ENCODE measurements around the gene FBN2.

The FBN2 gene

DNA sequence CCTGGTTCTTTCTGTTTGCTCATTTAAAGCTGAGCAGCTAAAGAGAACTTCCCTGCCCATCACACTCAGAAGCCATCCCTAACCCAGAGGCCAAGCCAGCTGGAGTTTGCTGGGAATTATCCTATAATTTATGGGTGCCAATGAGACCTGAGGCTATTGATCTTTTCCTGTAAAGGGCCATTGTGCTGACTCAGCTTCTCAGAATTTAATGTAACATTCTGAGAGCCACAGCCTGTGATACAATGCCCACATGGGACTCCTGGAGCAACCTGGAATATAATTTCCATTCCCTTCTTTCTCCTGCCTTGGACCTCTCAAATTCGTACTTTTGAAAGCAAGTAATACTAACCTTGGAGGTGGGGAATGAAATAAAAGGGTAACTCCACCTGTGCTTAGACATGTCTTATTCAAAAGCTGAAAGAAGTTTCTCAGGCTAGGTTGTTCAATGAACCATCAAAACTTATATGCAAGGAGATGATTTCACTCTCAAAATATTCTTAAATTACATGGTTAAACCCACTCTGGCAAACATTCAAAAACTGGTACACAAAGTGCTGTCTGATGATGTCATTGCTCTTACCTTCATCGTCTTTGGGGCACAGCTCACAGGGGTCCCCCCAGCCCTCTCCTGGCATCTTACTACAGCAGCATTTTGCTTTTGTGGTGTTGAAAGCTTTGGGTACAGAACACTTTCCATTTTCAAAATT is 247.7 kb downstream of the FBN2 start:
- FAIRE-seq = no peak

DNA sequence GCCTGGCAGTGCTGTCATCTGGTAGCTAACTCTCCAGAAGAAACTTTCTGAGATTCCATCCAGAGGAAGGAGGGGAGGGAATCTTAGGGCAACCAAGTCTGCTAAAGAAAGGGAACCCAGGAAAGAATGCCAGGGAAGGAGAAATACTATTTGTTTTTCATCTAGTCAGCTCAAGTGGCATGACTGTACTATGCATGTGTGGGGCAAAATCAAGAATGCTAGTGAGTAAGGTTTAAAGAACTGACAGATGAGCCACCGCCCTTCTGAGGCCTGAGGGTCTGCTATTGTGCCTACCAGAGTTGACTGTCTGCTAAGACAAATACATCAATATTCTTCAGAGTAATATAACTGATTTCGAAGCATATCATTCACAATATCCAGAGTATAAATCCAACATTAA is 250.3 kb downstream of the FBN2 start:
- no peak for FAIRE-seq

DNA sequence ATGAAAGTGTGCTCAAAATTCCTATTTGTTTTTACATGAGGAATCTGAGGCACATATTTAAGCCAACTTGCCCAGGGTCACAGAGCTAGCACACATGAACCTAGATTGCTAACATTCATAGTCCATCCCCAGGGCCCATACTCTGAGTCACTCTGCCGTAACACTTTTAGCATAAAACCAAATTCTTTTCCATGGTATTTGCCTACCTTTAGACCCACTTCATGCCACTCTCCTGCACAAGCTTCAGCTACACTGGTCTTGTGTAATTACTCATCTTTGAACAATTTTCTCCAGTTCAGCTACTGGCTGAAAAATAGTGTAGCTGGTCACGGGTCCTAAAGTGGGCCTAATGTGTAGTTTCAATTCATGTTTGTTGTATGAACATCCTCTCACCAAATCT is 253.8 kb downstream of the FBN2 start:
- no peak for FAIRE-seq

DNA sequence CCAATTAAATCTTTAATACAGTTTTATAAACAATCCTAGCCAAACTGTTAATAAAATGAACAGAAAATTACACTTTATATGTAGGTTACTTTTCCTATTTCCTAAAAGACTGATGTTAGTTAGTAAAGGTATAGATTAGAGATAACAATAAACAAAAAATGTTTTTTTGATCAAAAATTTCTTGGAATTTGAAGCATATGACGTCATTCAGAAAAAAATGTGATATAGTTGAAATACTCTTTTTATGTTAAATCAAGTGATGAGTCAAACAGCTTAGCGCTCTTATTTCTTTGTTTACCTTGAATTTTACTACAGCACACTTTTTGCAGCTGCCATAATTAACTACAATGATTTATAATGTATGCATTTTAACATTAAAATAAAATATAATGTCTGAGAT is 258.7 kb downstream of the FBN2 start:
- no peak for FAIRE-seq

DNA sequence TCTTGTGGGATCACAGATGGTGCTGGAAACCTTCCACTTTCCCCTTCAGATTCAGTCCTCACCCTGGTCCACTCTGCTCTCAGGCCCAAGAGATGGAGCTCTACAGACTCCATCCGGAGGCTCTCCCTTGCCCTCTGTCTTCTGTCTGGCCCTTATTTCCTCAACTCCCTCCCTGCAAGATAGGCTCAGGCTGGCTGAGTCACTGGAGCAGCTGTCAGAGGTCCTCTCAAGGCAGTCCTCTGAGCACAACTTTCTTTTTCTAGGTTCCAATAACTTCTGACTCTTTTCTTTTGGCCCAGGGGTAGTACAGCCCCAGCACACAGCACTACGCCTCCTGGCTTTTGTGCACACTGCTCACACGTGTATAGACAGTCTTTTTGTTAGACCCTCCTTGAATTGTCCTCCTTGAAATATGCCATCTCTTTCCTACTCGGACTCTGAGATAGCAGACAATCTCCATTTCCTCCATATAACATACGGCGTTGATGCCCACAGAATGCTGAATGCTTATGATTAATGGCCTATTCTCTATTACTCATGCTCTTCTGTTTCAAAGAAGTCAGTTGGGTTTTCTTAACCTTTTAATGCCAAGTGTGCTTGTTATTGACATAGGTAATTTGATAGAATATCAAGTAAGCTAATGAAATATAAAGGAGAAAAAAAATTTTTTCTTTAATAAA is 261.4 kb downstream of the FBN2 start:
- FAIRE-seq = no peak

DNA sequence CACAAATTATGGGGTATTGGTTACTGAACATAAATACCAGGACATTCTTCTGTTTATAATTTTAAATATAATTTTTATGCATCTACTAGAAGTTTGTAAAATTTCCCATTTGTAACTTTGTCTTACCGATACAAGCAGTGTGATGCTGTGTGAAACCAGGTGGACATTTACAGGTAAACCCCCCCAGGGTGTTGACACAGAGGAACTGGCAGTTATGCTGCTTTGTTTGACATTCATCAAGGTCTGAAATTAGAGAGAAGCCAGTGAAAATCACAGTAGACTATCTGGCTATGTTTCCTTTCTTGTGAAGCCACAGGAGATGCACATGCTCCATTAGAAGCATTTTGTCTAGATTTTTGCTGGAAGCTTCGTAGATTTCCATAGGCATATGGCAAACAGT is 263.6 kb downstream of the FBN2 start:
- FAIRE-seq = no peak

DNA sequence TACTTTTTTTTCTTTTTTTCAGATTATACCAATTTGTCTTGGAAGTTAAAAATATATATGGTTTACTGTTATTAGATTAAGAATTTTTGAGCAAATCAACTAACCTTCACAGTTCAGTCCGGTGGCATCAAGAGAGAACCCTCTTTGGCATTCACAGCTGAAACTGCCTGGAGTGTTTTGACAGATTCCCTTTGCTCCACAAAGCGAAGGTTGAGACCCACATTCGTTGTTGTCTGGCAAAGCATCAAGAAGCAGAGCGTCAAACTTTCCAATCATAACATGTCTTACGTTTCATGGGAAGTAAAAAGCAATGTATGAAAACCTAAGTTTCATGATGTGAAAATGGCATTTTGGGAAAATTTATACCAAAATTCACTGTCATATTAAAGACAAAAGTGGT is 264.3 kb downstream of the FBN2 start:
- no peak for FAIRE-seq

DNA sequence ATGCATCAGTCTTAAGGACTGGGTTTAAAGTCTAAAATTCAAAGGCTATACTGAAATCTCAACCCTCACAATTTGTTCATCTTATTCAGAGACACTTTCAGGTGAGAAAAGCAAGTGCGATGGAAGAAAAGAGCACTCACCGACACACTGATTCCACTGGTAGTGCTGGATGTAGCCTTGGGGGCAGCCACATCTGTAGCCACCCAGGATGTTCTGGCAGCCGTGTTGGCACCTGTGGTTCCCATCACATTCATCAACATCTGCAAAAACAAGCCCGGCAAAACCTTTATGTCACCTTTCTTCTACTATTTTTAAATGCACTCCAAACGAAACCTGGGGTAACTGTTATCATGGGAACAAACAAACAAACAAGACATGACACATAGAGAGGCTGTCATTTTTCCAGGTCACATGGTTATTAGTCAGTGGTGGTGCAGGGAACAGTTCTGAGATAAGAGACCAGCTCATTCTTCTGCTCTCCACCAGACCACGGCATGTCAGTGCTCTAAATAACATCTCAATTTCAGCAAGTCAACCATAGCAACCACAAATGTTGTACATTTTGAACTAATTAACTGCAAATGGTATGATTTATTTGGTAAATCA is 266.1 kb downstream of the FBN2 start:
- no peak for FAIRE-seq

DNA sequence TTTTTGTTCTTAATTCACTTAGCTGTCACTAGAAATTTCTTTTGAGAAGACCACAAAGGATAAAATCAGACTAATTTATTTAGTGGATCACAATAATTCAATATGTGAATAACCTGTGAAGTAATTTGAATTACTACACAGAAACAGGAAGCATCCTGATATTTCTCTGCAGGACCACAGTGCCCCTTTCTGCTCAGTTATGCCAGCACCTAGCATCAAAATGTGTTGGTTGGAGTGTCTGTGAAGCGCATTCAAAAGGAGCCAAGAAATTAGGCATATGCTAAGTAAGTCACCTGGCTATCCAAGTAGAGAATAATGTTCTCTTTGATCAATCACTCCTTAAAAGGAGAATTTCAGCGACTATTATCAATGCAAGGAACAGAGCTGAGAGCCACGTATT is 267.0 kb downstream of the FBN2 start:
- no peak for FAIRE-seq

DNA sequence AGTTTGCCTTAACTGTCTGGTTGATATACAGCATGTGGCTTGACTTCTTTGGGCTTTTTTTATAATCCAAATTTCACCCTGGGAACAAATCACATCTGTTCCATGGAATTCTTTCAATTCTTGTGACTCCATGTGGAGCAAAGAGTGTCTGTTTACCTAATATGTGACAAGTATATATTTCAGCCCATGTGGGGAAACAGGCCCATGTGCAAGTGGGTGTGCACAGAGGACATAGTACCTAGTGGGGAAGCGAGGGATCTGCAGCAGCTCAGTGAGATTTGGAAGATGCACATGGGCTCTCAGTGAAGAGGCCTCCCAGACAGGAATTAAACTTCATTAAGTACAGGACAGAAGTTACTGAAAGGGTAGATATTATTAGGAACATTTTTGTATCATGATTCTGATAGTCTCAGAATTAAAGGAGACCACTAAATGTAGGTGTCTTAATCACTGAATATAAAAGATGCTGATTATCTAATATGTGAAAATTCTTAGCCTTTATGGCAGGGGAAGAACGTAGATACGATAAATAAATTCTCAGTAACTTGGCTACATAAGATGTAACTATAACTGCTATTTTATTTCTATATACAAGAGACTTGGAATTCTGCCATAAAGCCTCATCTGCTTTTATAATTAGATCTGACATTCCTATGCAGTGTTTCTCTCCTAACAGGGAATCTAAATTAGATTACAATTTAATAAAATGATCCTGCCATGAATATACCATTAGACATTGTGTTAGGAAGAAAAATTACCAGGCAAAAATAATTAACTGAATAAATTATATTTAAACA is 273.3 kb downstream of the FBN2 start:
- FAIRE-seq = no peak

DNA sequence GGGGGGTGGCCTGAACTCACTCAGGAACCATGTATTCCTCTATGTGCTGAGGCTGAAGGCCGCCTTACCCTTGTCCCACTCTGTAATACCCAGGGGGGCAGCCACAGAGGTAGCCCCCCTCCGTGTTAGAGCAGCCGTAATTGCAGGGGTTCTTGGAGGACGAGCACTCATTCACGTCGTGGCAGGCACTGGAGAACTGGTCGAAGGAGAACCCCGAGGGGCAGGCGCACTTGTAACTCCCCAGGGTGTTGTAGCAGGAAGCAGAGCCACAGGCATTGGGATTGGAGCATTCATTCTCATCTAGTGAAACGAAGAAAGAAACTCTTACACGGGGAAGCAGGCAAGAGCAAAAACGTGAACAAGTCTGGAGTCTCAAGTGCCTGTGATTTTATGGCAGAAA is 274.7 kb downstream of the FBN2 start:
- no peak for FAIRE-seq

DNA sequence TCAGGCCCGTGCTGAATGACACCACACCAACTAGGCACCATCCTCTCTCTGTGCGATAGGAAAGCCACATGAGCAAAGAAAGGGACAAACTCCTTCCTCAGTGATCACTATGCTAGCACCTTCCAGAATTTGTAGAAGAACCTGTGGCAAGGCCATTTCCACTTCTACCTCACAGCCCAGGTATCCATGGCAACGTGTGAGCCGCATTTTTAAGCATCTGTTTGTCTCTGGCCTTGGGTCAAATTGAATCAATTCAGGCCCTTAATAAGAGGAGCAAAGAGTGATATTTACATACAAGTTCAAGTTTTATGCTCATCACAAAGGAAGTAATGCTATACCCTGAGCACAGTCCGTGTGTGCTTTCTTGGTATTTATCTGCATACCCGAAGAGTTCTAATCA is 275.1 kb downstream of the FBN2 start:
- no peak for FAIRE-seq

DNA sequence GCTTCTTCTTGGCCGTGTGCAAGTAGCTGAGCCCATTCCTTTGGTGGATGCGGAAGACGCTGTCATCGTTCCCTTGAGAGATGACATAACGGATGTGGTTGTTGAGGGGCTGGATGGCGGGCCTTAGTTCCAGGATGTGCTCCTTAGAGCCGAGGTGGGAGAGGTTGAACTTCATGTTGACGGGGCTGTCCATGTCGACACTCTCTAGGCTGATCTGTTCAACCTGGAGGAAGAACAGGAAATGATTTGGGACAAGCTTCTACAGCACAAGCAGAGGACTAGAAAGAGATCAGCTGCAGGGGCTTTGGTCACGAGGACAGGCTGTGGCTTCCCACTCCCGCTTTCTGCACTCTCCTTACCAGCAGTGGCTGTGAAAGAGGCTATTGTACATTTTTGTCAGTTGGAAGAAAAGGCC is 278.4 kb downstream of the FBN2 start:
- no peak for FAIRE-seq

DNA sequence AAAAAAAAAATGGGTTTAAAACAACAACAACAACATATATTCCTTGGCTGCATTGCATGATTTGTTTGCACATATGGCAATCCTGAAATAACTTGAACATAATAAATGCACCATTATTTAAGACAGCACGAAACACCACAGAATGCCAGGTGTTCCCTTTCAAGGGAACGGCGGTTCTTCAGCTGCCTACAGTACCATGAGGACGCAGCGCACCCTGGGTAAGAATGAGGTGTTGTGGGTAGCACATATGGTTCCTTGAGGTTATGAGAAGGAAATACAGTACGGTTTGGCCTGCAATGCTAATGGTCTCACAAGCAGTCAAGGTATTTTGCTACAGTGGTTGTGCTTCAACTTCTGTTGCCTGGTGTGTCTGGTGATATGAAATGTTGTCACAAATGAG is 279.7 kb downstream of the FBN2 start:
- FAIRE-seq = no peak

DNA sequence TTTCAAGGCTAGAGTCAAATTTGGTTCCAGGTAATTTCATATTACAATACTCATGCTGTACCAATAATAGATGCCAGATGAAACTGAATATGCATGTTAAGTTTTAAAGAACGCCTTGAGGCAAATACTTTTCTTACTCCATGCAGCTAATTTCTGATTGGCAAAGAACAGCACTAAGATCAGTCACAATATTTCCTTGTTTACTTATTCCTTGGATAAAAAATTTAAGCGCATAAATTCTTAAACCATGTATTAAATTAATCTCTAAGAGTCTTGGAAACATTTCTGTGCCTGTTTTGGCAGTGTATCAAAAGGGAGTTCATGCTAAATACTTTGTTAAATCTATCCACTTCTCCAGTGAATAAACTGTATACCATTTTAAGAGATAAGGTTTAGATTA is 281.0 kb downstream of the FBN2 start:
- FAIRE-seq = no peak

DNA sequence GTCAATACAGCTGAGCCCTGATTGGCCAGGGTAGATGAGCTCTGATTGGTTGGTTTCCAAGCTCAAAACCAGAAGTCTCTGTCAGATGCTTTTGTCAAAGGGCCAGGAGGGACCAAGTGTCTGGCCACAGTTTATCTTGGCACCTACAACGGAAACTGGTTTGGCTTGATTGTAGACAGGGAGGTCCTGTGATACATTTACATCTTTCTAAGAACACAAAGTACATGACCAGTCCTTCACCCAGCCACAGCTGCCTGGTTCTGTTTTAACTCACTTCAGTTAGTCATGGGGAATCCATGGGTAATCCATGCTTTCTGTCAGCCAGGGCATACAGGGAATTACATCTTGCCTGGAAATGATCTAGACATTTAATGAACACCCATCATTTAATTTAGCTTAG is 283.3 kb downstream of the FBN2 start:
- FAIRE-seq = no peak

DNA sequence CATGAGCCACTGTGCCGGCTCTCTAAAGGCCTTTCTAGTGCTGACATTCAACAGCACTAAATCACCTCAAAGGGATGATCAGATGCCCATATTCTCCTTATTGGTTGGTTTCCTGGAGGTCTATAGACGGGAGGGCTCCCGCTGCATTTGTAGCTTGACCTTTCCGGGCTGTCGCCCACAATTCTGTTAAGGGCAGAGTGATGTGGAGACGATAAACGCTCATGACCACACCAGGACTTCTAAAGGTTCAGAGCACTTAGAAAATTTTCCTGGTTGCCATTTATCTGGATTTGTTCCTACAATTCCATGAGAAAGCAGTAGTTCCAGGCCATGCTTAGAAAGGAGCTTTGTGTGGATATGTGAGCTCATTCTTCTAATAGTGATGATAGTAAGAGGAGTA is 284.2 kb downstream of the FBN2 start:
- FAIRE-seq = no peak

DNA sequence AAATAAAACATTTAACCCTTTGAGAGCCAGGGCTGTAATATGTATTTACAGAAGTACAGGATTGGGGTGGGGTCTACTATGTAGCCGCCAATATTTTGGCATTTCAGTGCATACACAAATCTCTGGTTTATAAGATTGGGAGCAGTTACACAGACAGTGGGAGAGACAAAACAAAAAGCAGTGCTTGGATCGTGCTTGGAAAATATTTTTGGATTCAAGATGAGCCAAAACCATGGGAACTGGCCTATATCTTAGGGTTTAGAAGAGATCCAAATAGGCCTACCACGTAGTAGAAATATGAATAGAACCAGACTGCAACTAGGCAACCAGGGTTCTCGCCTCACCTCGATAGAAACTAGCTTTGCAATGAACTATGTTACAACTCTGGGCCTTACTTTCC is 284.9 kb downstream of the FBN2 start:
- FAIRE-seq = no peak

DNA sequence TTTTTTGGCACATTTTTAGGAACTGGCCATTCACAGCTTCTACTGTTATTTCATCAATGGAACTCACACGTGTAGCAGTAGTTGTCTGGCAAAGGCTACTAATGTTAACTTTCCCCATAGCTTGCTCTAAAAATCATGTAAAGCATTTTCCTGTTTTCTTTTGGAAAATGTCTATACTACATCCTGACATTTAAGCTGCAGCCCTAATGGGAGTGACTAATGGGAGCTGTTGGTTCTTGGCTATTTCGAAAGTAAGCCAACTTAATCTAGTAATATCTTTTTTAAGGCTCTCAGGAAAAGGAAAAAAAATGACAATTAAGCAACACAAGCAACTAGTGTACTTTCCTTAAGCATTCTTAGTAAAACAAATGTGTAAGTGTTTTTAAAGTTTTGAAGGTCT is 285.3 kb downstream of the FBN2 start:
- FAIRE-seq = no peak

DNA sequence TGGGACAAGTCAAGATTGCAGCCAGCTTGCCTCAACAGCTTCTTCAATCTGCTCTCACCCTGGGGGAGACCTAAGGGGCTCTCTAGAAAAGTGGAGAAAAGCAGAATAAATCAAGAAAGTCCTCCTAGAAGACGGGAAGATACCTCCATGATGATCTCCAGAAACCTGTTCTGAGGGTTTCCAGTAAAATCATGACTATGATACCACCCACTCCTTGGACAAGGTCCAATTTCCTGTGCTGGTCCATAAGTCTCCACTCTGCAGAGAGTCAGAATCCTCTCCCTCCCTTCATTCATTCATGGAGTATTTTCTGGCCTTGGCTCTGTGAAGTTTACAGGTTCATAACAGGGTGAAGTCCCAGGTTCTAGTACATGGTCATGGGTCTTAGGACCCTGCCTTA is 285.8 kb downstream of the FBN2 start:
- no peak for FAIRE-seq

DNA sequence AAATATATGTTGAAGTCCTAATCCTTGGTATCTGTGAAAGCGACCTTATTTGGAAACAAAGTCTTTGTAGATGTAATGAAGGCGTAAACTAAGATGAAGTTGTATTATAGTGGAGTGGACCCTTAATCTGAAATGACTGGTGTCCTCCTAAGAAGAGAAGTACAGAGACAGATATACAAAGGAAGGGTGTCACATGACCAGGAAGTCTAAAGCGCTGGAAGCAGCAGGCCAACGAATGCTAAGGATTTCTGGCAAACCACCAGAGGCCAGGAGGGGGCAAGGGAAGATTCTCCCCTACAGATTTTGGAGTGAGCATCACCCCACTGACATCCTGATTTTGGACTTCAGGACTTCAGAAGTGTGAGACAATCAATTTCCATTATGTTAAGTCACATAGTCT is 292.1 kb downstream of the FBN2 start:
- FAIRE-seq = no peak

DNA sequence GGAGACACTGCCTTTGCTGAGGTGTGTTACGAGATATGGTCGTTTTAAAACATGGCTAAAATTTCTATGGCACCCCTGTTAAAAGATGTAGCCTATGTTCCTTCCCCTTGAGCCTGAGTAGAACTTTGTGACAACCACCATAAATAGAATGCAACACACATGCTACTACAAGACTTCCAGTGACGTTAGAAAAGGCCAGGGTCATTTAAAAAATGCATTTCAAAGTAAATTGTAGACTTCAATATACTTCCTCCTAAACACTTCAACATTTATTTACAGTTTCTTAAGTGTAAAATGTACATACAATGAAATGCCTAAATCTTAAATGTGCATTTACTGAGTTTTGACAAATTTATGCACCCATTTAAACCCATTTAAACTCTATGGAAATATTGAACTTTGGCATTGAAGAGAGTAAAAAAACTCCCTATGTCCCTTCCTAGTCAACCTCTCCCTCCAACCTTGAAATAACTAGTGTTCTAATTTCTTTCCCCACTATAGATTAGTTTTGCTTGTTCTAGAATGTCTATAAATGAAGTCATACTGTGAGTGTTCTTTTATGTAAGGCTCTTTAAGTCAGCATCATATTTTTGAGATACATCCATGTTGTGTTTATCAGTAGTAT is 294.0 kb downstream of the FBN2 start:
- FAIRE-seq = no peak

DNA sequence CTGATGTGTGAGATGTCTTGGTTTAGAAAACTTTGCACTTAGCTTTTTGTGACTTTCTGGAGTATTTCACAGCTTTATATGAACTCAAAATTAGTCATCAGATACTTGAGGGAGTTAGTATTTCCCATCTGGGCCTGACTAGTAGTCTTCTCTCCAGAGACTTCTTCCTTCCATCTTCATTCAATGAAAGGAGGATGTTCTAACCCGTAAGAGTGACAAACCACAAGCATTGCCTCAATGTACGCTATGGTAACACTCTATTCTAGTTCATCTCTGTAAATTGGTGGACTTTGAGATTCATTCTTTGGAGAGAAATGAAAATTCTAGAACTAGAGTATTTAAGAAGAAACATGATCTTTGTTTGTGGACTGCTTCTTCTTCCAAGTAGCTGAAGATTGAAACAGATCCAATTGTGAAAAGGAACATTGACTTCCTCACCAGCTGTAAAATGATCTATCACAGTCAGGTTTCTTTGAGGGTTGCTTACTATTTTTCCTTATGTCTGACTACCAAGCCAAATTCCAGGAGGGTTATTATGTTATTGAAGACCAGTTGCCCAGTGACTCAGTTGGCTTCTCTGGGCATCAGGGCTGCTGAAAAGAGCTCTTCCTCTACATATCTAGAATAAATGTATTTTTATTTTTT is 296.9 kb downstream of the FBN2 start:
- FAIRE-seq = no peak

All from TTC549 (cell line).